AG04450 (cell line): ENCODE results near the gene ATP11A. TPM values are rescaled to one million over a fixed set of nuclear protein-coding genes. Genes with fewer than 3 reads are reported as not detected.

Experiments used
- CTCF ChIA-PET: fragments of 300-600, 350-600 bp; formaldehyde crosslinking; extraction: SDS; loops from one replicate; lab custom pipeline; 2022; ENCODE audit warnings: antibody characterized with exemption, inconsistent platforms; lab: Charles Lee
- POLR2A ChIA-PET: fragments of 350-600 bp; formaldehyde crosslinking; extraction: SDS; loops from one replicate; lab custom pipeline; 2021; ENCODE audit warnings: antibody characterized with exemption, inconsistent platforms; lab: Yijun Ruan, JAX
- DNase-seq: peaks from one replicate; pipeline ENCODE4 v3.0.0-alpha.2; 2011; ENCODE audit warnings: low read depth, low spot score
- H3K27ac ChIP-seq: one replicate; pipeline ENCODE4 v1.5.1; 2012; ENCODE audit warnings: low read depth, low read length, control low read depth
- H3K27me3 ChIP-seq: one replicate; pipeline ENCODE4 v1.6.0; 2012; ENCODE audit warnings: low read length; ENCODE audit not compliant: control insufficient read depth, insufficient read depth
- H3K4me3 ChIP-seq: 2 replicates; pipeline ENCODE4 v1.5.1; 2011; ENCODE audit warnings: mild to moderate bottlenecking, low read depth, low read length, control low read depth
- H3K9me3 ChIP-seq: 2 replicates; pipeline ENCODE4 v1.5.1; 2012; ENCODE audit warnings: low read length; ENCODE audit not compliant: control insufficient read depth, insufficient read depth
- CTCF ChIP-seq: IDR thresholded peaks from 2 replicates; pipeline ENCODE4 v1.5.1; 2011; ENCODE audit warnings: low read depth, low read length, control low read depth, inconsistent platforms
- polyA plus RNA-seq: library from polyadenylated mRNA; depleted of rRNA; stranded (reverse); fragments of >200 nt; gene quantifications from 2 replicates; pipeline ENCODE4 v1.2.3, GENCODE V29; 2011; rRNA removed

Gene ATP11A
- polyA plus RNA-seq, 1 experiment: 5.8 TPM

DNA sequence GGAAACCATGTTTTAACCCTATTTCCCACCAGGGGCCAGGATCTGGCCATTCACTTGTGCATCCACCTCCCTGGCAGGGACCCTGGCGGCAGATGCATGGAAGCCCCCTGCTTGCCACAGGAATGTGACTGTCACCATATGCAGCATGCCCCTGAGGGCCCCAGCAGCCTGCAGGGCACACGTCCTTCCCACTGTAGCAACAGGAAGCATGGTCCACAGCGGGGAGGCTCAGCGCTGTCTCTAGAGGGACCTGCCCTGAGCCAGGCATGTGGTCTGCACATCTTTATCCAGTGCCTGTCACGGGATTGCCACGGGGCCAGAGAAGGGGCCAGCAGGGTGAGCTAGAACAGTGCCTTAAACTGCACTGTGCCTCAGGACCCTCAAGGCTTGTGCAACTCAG lies 244.2 kb downstream of the ATP11A start:
- TF ChIP-seq CTCF: no peak

More for the DNA sequence above, 244.2 kb downstream of the ATP11A start:
- POLR2A ChIA-PET: no interaction called here
- Histone ChIP-seq H3K27me3 (peaks cover 15% of the 10 kb centered on the region), H3K9me3 (no peaks in the 10 kb centered on the region), H3K4me3 (no peak overlapping the region), H3K27ac (no peak overlapping the region)
- CTCF ChIA-PET: interaction anchor here (2.9 kb wide), 1 partner anchor 9 kb away, joined by 9 read pairs; no protein-coding TSS in a partner anchor
- no peak for DNase-seq

Other genes with a start within 250 kb of the ATP11A start
- 11.3 and 11.8 TPM in 2 replicates for gene TUBGCP3, start 101.9 kb upstream of the ATP11A start, polyA plus RNA-seq